Heart left ventricle (tissue), 16 donors: Measurements from ENCODE around the gene MARCHF2. TPM values are rescaled to one million over a fixed set of nuclear protein-coding genes. Genes with fewer than 3 reads are reported as not detected.

Experiments used
- ATAC-seq, 4 donors: fragments of 200-7000 bp; cut with Tn5 transposase; one replicate each; pipeline ENCODE4 v1.9.1; 2020 to 2022; ENCODE audit warnings: moderate library complexity in 4 of 4, mild to moderate bottlenecking in 3 of 4, moderate number of reproducible peaks in 1 of 4
- DNase-seq, 5 donors: peaks; one replicate each; pipeline ENCODE4 v3.0.0-alpha.2; 2020
- H3K27ac ChIP-seq, 12 donors: fragments of 200-600 bp; sonication (generic) in 4 of 12; one replicate each; pipeline versions ENCODE4 v1.5.0 to v1.8.0; 2016 to 2022; ENCODE audit warnings: mild to moderate bottlenecking in 2 of 12
- H3K27me3 ChIP-seq, 9 donors: fragments of 200-600 bp; sonication (generic) in 2 of 9; one replicate each; pipeline versions ENCODE4 v1.5.1 to v1.8.0; 2016 to 2022; ENCODE audit warnings: mild to moderate bottlenecking in 3 of 9
- H3K36me3 ChIP-seq, 9 donors: fragments of 200-600 bp; sonication (generic) in 2 of 9; one replicate each; pipeline versions ENCODE4 v1.5.0 to v1.8.0; 2018 to 2022; ENCODE audit warnings: mild to moderate bottlenecking in 2 of 9
- H3K4me1 ChIP-seq, 12 donors: fragments of 200-600 bp; sonication (generic) in 4 of 12; one replicate each; pipeline versions ENCODE4 v1.5.0 to v1.8.0; 2016 to 2022; ENCODE audit warnings: mild to moderate bottlenecking in 3 of 12
- H3K4me3 ChIP-seq, 12 donors: fragments of 200-600 bp; sonication (generic) in 4 of 12; one replicate each; pipeline versions ENCODE4 v1.5.0 to v1.8.0; 2017 to 2022; ENCODE audit warnings: mild to moderate bottlenecking in 9 of 12, moderate library complexity in 4 of 12
- H3K9me3 ChIP-seq, 12 donors: fragments of 200-600 bp; sonication (generic) in 4 of 12; one replicate each; pipeline versions ENCODE4 v1.5.0 to v1.8.0; 2016 to 2022; ENCODE audit warnings: mild to moderate bottlenecking in 1 of 12
- CTCF ChIP-seq, 12 donors: fragments of 200-600 bp; sonication (generic) in 4 of 12; IDR thresholded peaks; one replicate each; pipeline versions ENCODE4 v1.5.0 to v1.8.0; 2018 to 2022; ENCODE audit warnings: antibody characterized with exemption in 12 of 12, mild to moderate bottlenecking in 5 of 12
- POLR2A ChIP-seq, 2 donors: fragments of 450-650 bp; IDR thresholded peaks; one replicate each; pipeline ENCODE4 v1.6.1; 2017; ENCODE audit warnings: antibody characterized with exemption in 2 of 2, mild to moderate bottlenecking in 2 of 2, moderate library complexity in 2 of 2
- WGBS, 4 donors: extraction: QIAGEN DNeasy Blood & Tissue Kit in 2 of 4; methylation state at CpG; one replicate each; pipeline versions ENCODE4 v1.1.5 to v1.1.7; 2013 to 2018; 5-methylcytosine and 5-hydroxymethylcytosine counted together
- intact Hi-C, 10 donors: fragments of 100-400 bp; cut with DNase I; formaldehyde crosslinking; loops; one replicate each; pipeline versions ENCODE4 v1.11.1 to v1.14.2; 2022
- polyA plus RNA-seq, 2 donors: library from polyadenylated mRNA; stranded (reverse); fragments of 200-250 nt; gene quantifications; one replicate each; pipeline ENCODE4 v1.2.3, GENCODE V29; 2013
- total RNA-seq, 9 donors: library from RNA; depleted of rRNA in 2 of 9; stranded (reverse); fragments of >200 nt in 2 of 9; fragmentation: NEBNext Ultra II Directional in 3 of 9; extraction: Animal tissue kit (Norgen Biotek cat#: 25700) in 3 of 9; gene quantifications; one replicate each; pipeline versions ENCODE4 v1.1.0 to v1.2.4, GENCODE V29; 2016 to 2023
- donor health status: ischemic (EF 13 %, LVEDD 7.1; RV severe dilation, severe dysfunction).
- donor health status: healthy with polysubstance abuse.
- donor health status: DM: no; HTN: yes; CAD: no.
- donor health status: DM: no; HTN: no; CAD: no.
- donor health status: ischemic (EF 25% LVEDD 6.9; RV normal size, moderate dysfunction).
- donor health status: ischemic (EF 25% LVEDD 5.7; RV mildly dilated, moderate dysfunction).
- donor health status: healthy.
- donor health status: DM: yes; HTN: yes; CAD: no.
- donor health status: ischemic (EF 35%, LVEDD 5.7; RV mildly dilated, moderate dysfunction).
- donor health status: nonischemic (EF 11% LVEDD 7.7; RV severe dilation, severe dysfunction).
- donor health status: DM: yes; HTN: yes; CAD: no.
- donor health status: PGD.
- donor health status: ischemic (EF 29% LVEDD 5.4; RV normal size, mild dysfunction).
- donor health status: nonischemic (EF 23%, LVEDD 6.1; RV moderate dilation, normal function).

The MARCHF2 gene
- total and polyA plus RNA-seq, 11 donors: 50.7 to 308 (median 82.0) TPM

GRCh38 chr19:8455018-8455417 lies 41.9 kb downstream of the MARCHF2 start:
- TF ChIP-seq POLR2A (IDR thresholded peaks at IDR 0.05) (no peak), CTCF (IDR thresholded peaks at IDR 0.05) (no peak)
- WGBS, 4 donors: 65 to 76% (median 74%) methylated on average over 5 of the region's 5 CpGs
- Histone ChIP-seq H3K4me1 (peaks cover 11 to 99% (median 88%) of the 10 kb centered on the region in 12 donors), H3K27ac (no peak overlapping the region), H3K27me3 (no peaks in the 10 kb centered on the region), H3K36me3 (peaks cover 0 to 64% (median 36%) of the 10 kb centered on the region in 9 donors), H3K9me3 (no peaks in the 10 kb centered on the region), H3K4me3 (no peak overlapping the region)
- ATAC-seq (no peak), DNase-seq (no peak)
- intact Hi-C loops: loop anchor here in 1 of 10 donors (5.0 kb wide), 1 partner anchor 52 kb away; no protein-coding TSS in a partner anchor

DNA sequence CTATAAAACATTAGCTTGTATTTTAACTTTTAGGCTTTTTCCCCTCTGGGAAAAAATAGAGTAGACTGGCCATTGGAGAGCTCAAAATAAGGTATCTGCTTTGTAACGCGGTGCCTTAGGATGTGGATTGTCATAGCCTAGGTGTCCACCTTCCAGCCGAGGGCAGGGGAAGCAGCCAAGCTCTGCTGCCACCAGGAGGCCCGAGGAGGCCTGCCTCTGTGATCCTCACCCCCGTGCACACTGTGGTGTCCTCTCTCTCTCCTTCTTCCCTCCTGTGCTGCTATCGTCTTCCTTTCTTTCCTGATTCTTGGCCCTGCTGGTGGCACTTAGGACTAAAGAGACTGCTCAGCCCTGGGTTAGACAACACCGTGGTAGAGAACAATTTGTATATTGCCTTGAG lies 43.0 kb downstream of the MARCHF2 start:
- H3K27ac ChIP-seq: no peak overlapping the region
- TF ChIP-seq CTCF (IDR thresholded peaks at IDR 0.05): peak in 6 of 12 donors; percentile 12 to 43 (median 28)
- no peak for TF ChIP-seq POLR2A (IDR thresholded peaks at IDR 0.05)
- intact Hi-C loops: loop anchor here in 1 of 10 donors (5.0 kb wide), 1 partner anchor 51 kb away; no protein-coding TSS in a partner anchor

DNA sequence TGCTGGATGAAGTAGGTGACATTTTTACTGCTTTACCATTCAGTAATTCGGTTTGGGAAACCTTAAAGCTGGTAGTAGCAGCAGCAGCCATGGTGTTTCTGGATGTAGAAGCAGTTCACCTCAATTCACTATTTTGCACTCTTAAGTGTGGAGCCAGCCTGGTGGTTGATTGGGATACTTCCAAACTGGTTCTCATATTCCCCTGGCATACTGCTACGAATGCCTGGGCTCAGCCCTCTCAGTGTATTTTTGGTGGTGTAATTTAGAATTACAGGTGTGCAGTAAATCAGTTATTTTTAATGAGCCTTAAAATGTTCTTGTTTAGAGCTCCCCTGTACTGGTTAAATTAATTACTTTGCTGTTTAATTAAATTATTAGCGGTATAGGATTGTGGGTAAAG lies 44.1 kb downstream of the MARCHF2 start:
- H3K36me3 ChIP-seq: peaks cover 0 to 74% (median 31%) of the 10 kb centered on the region in 9 donors
- no peaks in the 10 kb centered on the region for H3K27me3 ChIP-seq
- no peaks in the 10 kb centered on the region for H3K9me3 ChIP-seq
- ATAC-seq (peak in 1 of 4 donors; percentile 16), DNase-seq (no peak)
- intact Hi-C loops: loop anchor here in 1 of 10 donors (5.0 kb wide), 1 partner anchor 50 kb away; no protein-coding TSS in a partner anchor
- no peak for TF ChIP-seq POLR2A (IDR thresholded peaks at IDR 0.05)
- TF ChIP-seq CTCF (IDR thresholded peaks at IDR 0.05): peak in 3 of 12 donors; percentile 9 to 25 (median 23)
- peaks cover 20 to 100% (median 91%) of the 10 kb centered on the region in 12 donors for H3K4me1 ChIP-seq
- H3K27ac ChIP-seq: no peak overlapping the region
- WGBS, 4 donors: 65 to 69% (median 68%) methylated on average over 3 of the region's 3 CpGs
- H3K4me3 ChIP-seq: no peak overlapping the region

More for the DNA sequence above, 43.0 kb downstream of the MARCHF2 start:
- Histone ChIP-seq H3K4me1 (peaks cover 20 to 100% (median 91%) of the 10 kb centered on the region in 12 donors), H3K4me3 (no peak overlapping the region), H3K27me3 (no peaks in the 10 kb centered on the region), H3K36me3 (peaks cover 0 to 72% (median 36%) of the 10 kb centered on the region in 9 donors), H3K9me3 (no peaks in the 10 kb centered on the region)
- peak in 3 of 4 donors; percentile 50 to 62 (median 51) for ATAC-seq
- DNase-seq: no peak
- 30 to 38% (median 34%) methylated on average over 7 of the region's 7 CpGs for WGBS, 4 donors

DNA sequence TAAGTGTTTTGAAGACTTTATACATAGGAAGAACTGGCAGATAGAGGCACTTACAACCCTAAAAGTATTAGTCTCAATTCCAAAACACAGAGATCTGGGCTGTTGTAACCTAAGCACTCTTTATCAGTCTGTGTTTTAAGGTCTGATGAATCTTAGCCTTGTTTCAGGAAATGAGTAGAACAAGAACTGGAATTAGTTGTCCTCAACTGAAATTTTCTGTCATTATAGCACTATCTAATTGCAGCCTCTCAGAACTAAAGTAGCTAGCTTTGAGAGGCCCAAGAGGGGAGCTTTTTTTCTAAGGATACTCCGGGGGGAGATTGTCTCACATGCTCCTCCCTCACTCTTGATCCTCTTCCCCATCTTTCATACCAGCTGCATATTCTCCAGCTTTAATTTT lies 44.7 kb downstream of the MARCHF2 start:
- Histone ChIP-seq H3K27ac (peak overlapping the region in 1 of 12 donors; percentile 52), H3K27me3 (no peaks in the 10 kb centered on the region), H3K4me3 (no peak overlapping the region), H3K4me1 (peaks cover 17 to 100% (median 86%) of the 10 kb centered on the region in 12 donors), H3K36me3 (peaks cover 0 to 74% (median 26%) of the 10 kb centered on the region in 9 donors), H3K9me3 (no peaks in the 10 kb centered on the region)
- TF ChIP-seq CTCF (IDR thresholded peaks at IDR 0.05) (no peak), POLR2A (IDR thresholded peaks at IDR 0.05) (no peak)
- 16 to 38% (median 34%) methylated on average over 1 of the region's 1 CpG for WGBS, 4 donors
- no peak for DNase-seq
- intact Hi-C loops: loop anchor here in 1 of 10 donors (5.0 kb wide), 1 partner anchor 49 kb away; no protein-coding TSS in a partner anchor
- no peak for ATAC-seq
